ENCODE data around the gene GPC6.
"Not testable (repeated sequence)": the region's sequence is repeated elsewhere in the genome, so short reads cannot be mapped to it uniquely, and the experiment has no call there.

Gene GPC6

DNA sequence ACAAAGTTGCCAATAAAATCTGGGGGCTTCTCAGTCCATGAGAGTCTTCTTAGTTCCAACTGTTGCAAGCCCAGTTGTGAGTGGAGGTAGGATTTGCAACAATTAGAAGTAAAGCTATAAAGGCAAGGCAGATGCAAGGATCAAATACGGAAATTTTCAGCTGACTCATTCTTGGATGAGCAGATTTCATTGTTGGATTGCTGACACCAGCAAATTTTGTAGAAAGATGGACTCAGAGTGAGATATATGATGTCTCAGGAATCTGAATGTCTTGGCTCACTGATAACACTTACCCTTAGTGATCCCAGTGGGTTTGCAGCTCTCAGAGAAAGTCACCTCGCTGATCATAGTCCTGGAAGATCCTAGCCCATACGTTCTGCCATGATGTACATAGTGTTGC, 209.0 kb downstream of the GPC6 start:
- ChIA-PET CTCF (interaction anchor here (0.7 kb wide), 1 partner anchor 16 kb away, joined by 3 read pairs; no protein-coding TSS in a partner anchor), POLR2A (no interaction called here)
- TF ChIP-seq, protein P1, sequence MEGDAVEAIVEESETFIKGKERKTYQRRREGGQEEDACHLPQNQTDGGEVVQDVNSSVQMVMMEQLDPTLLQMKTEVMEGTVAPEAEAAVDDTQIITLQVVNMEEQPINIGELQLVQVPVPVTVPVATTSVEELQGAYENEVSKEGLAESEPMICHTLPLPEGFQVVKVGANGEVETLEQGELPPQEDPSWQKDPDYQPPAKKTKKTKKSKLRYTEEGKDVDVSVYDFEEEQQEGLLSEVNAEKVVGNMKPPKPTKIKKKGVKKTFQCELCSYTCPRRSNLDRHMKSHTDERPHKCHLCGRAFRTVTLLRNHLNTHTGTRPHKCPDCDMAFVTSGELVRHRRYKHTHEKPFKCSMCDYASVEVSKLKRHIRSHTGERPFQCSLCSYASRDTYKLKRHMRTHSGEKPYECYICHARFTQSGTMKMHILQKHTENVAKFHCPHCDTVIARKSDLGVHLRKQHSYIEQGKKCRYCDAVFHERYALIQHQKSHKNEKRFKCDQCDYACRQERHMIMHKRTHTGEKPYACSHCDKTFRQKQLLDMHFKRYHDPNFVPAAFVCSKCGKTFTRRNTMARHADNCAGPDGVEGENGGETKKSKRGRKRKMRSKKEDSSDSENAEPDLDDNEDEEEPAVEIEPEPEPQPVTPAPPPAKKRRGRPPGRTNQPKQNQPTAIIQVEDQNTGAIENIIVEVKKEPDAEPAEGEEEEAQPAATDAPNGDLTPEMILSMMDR (IDR thresholded peaks at IDR 0.05; ENCODE audit: insufficient read depth, low read length, missing control alignments), result no peak
- DNase-seq (ENCODE audit: low read depth, low spot score), result no peak
- no peak overlapping the region for H3K4me3 ChIP-seq (ENCODE audit: low read depth, low read length)

- CTCF ChIA-PET, result no interaction called here
- POLR2A ChIA-PET, result no interaction called here
- no peak for DNase-seq (ENCODE audit: low read depth, low spot score)
- TF ChIP-seq, protein P1 (IDR thresholded peaks at IDR 0.05; ENCODE audit: insufficient read depth, low read length, missing control alignments), result no peak
- no peak overlapping the region for H3K4me3 ChIP-seq (ENCODE audit: low read depth, low read length)
Measured at GRCh38 chr13:93437081-93437480, 210.5 kb downstream of the GPC6 start.

- TF ChIP-seq, protein P1 (IDR thresholded peaks at IDR 0.05; ENCODE audit: insufficient read depth, low read length, missing control alignments), result no peak
- POLR2A ChIA-PET, result no interaction called here
- CTCF ChIA-PET, result no interaction called here
- DNase-seq (ENCODE audit: low read depth, low spot score), result no peak
- H3K4me3 ChIP-seq (ENCODE audit: low read depth, low read length), result no peak overlapping the region
Measured at GRCh38 chr13:93446238-93446637, 219.6 kb downstream of the GPC6 start.

DNA sequence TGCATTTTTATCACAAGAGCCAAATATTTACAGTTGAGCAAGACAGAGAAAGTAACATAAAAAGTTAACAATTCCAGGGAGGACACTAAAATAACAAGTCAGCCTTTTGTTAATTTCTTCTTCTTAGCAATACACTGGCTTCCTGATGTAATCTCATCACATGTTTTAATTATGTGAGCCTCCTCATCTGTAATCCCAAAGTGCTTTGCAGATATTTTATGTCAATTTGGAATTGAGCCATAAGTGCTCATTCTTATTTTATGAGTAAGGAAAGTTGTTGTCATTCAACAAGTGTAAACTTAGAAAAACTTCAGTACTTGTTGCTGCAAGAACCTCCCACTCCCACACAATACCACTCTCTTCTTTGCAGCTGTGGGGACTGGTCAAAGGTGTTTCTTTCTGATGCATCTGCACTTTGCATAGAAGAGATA, 223.6 kb downstream of the GPC6 start:
- CTCF ChIA-PET, result interaction anchor here (1.6 kb wide), 1 partner anchor 11 kb away, joined by 4 read pairs; no protein-coding TSS in a partner anchor
- H3K4me3 ChIP-seq (ENCODE audit: low read depth, low read length), result no peak overlapping the region
- DNase-seq (ENCODE audit: low read depth, low spot score), result peak; percentile 4
- POLR2A ChIA-PET, result no interaction called here
- TF ChIP-seq, protein P1 (IDR thresholded peaks at IDR 0.05; ENCODE audit: insufficient read depth, low read length, missing control alignments), result no peak

DNA sequence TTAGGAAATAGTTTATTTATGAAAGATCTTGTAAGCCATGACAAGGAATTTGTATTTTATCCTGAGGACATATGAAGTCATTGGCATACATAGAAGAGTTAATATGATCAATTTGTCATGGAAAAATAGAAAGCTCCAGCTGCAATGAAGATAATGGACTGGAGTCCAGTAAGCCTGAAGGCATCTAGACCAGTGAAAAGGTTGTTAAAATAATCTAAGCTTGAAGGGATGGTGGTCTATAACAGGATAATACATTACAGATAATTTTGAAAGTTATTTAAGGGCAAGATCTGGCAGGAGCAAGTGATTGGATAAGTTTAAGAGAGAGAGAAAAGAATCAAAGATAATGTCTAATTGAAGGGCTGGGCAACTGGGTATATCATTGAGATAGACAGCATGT, 224.2 kb downstream of the GPC6 start:
- no peak overlapping the region for H3K4me3 ChIP-seq (ENCODE audit: low read depth, low read length)
- CTCF ChIA-PET, result interaction anchor here (0.5 to 1.6 kb wide), 2 partner anchors 10 to 608 kb away, joined by 3 to 4 read pairs; no protein-coding TSS in a partner anchor
- no peak for DNase-seq (ENCODE audit: low read depth, low spot score)
- POLR2A ChIA-PET, result no interaction called here
- TF ChIP-seq, protein P1 (IDR thresholded peaks at IDR 0.05; ENCODE audit: insufficient read depth, low read length, missing control alignments), result no peak

DNA sequence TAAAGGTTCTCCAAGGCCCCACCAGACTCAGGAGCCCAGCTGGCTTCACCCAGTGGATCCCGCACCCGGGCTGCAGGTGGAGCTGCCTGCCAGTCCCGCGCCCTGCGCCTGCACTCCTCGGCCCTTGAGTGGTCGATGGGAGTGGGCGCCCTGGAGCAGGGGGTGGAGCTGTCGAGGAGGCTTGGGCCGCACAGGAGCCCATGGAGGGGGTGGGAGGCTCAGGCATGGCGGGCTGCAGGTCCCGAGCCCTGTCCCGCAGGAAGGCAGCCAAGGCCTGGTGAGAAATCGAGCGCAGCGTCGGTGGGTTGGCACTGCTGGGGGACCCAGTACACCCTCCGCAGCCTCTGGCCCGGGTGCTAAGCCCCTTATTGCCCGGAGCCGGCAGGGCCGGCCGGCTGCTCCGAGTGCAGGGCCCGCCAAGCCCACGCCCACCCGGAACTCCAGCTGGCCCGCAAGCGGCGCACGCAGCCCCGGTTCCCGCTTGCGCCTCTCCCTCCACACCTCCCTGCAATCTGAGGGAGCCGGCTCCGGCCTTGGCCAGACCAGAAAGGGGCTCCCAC, 228.1 kb downstream of the GPC6 start:
- CTCF ChIA-PET; POLR2A ChIA-PET; DNase-seq (ENCODE audit: low read depth, low spot score); H3K4me3 ChIP-seq (ENCODE audit: low read depth, low read length): not testable (repeated sequence)

- no peak overlapping the region for H3K4me3 ChIP-seq (ENCODE audit: low read depth, low read length)
- TF ChIP-seq, protein P1 (IDR thresholded peaks at IDR 0.05; ENCODE audit: insufficient read depth, low read length, missing control alignments), result no peak
- no peak for DNase-seq (ENCODE audit: low read depth, low spot score)
- ChIA-PET POLR2A (no interaction called here), CTCF (no interaction called here)
Measured at GRCh38 chr13:93455861-93456260, 229.3 kb downstream of the GPC6 start.

All from AG04449 (cell line).